GM19468 (cell line): Measurements from ENCODE around the gene PDIA2.

Experiments used
- ATAC-seq: cut with Tn5 transposase; IDR thresholded peaks from one replicate; pipeline ENCODE4 v1.9.1; 2021; ENCODE audit warnings: mild to moderate bottlenecking, moderate library complexity, moderate number of reproducible peaks; ENCODE audit not compliant: unreplicated experiment; ENCODE audit errors: extremely low read depth

The PDIA2 gene

DNA sequence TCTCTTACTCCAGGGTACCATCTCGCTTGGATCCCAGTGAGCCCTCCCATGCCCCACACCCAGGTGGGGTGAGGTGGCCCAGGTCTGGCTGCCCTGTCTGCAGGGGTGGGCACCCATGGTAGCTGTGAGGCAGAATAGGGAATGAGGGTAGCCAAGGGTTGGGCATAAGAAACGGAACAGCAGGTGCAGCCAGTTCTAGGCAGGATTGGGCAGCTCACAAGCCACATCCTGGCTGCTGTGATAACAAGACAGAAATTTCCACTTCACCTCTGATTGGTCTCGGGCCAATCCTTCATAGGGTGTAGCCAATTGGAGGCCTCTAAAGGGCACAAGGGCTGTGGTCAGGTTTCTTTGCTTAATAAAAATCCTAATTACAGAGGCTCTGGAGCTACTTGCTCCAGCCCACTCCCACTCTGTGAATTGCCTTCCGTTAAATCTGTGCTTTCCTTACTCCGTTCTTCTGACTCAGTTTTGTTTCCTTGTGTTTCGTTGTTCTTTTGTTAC is 4.0 kb upstream of the PDIA2 start:
- ATAC-seq, result no peak

DNA sequence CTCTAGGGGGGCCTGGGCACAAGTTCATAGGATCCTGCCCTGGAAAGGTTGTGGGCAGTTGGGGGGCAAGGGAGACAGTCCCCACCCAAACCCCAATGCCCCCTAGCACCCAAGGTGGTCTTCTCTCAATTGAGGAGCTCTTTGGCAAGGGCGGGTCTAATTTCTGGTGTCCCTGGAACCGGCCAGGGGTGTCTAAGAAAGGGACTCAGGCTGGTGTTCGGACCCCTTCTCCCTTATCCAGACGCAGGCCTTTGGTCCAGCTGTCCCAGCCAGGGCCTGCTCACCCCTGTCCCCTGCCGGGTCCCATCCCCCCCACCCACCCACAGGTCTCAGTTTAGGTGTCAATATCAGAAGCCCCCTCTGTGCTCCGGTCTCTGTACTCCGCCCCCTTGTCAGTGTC is 3.4 kb upstream of the PDIA2 start:
- ATAC-seq, result no peak

DNA sequence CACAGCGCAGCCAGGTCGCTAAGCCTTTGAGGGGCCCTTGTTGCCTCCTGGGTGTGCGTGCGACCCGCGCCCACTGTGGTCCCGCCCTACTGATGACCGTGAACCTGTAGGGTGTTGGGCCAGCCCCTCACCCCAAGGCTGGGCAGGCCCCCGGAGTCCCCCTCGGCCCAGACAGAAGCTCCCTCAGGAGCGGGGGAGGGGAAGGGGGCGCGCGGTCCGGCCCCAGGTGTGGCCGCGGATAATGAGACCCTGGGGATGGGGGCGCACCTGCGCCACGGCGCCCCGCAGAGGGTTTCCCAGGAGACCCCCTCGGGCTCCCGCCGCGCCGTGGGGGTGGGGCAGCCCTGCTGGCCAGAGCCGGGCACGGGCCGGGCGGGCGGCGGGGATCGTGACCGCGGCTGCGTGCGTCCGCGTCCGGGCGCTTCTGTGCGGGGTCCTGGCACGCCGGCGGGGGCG is 2.9 kb upstream of the PDIA2 start:
- no peak for ATAC-seq

DNA sequence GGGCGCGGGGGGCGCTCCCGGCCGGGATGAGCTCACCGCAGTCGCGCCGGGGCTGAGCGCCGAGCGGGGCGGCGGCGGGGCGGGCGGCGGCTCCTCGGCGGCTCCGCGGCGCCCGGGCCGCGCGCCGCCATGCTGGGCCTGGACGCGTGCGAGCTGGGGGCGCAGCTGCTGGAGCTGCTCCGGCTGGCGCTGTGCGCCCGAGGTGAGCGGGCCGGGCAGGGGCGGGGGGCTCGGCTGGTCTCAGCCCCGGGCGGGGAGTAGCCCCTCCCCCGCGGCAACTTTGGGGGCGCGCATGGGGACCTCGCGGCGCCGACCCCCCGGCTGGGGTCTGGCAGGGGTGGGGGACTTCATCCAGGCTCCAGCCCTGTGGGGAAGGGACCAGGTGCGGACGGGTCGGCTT is 2.4 kb upstream of the PDIA2 start, which contains the start of gene ARHGDIG:
ARHGDIG (plus strand) TSS at position 40 of the 400 bp plus-strand sequence; CDS start at position 130, 90 bp downstream.
- no peak for ATAC-seq

DNA sequence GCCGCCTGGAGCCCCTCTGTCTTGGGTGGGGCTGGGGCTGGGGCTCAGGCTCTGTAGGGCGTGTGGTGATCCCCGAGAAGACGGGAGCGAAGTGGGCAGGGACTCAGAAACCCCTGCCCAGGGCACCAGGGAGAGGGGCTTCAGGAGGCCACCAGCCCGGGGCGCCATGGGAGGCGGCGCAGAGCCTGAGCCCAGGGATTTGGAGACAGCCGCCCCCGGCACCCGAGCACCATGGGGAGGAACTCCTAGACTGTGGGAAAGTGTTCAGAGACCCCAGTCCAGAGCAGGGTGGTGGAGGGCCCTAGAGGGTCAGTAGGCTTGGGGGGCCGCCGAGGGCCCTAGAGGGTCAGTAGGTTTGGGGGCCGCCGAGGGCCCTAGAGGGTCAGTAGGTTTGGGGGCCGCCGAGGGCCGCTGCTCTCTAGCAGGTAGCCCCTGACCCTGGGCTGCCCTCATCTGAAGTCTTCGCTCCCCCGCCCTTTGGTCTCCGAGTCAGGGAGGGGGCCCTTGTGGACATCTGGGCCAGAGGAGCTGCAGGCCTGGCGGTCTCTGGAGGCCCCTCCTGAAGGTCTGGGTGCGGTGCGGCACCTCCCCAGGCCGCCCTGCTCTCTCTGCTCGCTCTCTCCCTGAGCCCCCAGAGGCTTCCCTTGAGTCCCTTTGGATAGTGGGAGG is 1.8 kb upstream of the PDIA2 start:
- ATAC-seq, result no peak

DNA sequence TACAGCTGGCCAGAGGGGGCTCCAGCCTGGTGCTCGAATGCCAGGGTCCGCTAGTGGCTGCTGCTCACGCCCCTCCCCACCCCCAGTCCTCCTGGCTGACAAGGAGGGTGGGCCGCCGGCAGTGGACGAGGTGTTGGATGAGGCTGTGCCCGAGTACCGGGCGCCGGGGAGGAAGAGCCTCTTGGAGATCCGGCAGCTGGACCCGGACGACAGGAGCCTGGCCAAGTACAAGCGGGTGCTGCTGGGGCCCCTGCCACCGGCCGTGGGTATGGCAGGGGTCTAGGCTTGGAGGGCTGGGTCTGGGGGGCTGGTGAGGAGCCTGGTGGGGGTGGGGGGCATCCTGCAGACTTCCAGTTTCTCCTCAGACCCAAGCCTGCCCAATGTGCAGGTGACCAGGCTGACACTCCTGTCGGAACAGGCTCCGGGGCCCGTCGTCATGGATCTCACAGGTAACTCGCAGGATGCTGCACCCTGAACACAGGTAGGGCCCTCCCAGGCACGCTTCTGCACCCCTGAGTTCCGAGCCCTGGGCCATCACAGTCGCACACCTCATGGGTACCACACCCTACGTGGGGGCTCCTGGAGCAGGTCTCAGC is 1.2 kb upstream of the PDIA2 start:
- no peak for ATAC-seq

DNA sequence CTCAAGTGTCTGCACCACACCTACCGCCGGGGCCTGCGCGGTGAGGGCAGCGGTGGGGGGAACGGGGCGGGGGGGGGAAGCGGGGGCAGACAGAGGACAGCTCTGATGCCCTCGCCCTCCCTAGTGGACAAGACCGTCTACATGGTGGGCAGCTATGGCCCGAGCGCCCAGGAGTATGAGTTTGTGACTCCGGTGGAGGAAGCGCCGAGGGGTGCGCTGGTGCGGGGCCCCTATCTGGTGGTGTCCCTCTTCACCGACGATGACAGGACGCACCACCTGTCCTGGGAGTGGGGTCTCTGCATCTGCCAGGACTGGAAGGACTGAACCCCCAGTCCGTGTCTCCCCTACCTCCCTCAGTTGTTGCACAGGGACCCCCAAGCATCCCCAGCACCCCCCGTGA is 473 bp upstream of the PDIA2 start:
- ATAC-seq, result no peak

DNA sequence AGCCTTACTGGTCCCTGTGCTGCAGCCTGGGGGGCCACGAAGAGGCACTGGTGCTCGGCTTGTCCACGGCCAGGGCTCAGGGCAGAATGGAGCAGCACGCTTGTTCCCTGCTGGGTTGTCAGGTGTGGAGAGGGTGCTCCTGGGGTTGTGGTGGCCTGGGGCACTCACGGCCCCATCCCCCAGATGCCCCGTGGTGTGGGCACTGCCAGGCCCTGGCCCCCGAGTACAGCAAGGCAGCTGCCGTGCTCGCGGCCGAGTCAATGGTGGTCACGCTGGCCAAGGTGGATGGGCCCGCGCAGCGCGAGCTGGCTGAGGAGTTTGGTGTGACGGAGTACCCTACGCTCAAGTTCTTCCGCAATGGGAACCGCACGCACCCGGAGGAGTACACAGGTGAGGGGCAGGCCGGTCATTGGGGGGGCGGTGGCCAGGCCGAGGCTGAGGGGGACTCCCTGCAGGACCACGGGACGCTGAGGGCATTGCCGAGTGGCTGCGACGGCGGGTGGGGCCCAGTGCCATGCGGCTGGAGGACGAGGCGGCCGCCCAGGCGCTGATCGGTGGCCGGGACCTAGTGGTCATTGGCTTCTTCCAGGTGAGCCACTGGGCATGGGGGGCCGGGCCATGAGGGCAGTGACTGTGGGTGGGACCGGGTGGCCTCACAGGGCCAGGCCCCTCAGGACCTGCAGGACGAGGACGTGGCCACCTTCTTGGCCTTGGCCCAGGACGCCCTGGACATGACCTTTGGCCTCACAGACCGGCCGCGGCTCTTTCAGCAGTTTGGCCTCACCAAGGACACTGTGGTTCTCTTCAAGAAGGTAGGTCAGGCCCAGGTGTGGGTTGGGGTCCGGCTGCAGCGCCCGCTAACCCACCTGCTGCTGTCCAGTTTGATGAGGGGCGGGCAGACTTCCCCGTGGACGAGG is 1.5 kb downstream of the PDIA2 start:
- ATAC-seq, result no peak

DNA sequence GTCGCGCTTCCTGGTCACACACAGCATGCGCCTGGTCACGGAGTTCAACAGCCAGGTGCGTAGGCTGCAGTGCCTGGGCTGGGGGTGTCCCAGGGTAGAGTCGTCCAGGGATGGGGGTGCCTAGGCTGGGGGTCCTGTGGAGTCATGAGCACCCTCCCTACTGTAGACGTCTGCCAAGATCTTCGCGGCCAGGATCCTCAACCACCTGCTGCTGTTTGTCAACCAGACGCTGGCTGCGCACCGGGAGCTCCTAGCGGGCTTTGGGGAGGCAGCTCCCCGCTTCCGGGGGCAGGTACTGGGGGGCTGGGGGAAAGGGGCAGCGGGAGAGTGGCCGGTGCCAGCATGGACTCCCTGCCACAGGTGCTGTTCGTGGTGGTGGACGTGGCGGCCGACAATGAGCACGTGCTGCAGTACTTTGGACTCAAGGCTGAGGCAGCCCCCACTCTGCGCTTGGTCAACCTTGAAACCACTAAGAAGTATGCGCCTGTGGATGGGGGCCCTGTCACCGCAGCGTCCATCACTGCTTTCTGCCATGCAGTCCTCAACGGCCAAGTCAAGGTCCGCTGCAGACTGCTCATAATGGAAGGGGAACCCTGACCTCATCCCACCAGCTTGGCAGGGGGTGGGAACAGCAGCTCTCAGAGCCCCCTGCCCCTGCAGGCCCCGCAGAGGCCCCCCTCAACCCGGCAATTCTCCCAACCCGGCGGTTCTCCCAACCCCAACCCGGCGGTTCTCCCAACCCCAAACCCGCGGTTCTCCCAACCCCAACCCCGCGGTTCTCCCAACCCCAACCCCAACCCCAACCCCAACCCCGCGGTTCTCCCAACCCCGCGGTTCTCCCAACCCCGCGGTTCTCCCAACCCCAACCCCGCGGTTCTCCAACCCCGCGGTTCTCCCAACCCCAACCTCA is 2.4 kb downstream of the PDIA2 start:
- ATAC-seq, result no peak

DNA sequence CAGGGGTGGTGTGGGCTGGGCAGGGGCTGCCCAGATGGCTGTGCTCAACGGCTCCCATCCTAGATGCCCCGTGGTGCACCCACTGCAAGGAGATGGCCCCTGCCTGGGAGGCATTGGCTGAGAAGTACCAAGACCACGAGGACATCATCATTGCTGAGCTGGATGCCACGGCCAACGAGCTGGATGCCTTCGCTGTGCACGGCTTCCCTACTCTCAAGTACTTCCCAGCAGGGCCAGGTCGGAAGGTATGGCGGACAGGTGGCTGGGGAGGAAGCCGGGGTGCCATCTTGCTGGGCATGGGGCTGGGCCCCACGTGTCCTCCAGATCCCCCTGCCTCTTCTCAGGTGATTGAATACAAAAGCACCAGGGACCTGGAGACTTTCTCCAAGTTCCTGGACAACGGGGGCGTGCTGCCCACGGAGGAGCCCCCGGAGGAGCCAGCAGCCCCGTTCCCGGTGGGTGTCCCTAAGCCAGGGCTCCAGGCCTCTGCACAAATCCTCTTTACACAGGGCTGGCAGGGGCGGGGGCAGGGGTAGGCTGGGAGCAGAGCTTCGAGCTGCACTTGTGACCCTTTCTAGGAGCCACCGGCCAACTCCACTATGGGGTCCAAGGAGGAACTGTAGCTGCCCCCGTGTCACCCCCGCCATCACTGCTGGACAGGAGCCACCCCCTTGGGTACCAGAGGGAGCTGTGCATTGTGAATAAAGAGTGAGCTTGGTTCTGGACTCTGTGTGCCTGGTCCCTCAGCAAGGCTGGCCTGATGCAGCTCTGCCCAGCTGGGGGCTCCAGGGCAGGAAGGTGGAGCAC is 3.7 kb downstream of the PDIA2 start:
- ATAC-seq, result no peak

DNA sequence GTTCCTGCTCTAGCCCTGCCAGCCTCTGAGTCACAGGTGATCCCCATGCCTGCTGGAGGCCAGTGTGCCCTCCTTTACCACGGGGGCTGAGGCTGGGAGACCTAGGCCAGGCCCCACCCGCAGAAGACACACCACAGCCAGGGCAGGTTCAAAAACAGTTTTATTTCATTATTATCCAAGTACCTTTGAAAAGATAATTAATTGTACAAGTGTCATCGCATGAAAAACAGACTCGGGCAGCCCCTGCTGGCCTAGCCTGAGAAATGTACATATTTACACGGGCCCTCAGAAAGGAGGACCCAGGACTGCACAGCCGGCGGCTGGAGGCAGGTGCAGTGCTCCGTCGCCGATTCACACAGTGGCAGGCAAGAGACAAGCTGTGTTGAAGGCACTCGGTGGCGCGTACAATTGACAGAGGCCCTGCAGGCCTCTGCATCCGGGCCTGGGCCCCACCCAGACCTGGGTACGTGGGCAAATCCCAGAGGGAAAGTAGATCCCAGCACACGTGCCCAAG is 4.4 kb downstream of the PDIA2 start:
- no peak for ATAC-seq

DNA sequence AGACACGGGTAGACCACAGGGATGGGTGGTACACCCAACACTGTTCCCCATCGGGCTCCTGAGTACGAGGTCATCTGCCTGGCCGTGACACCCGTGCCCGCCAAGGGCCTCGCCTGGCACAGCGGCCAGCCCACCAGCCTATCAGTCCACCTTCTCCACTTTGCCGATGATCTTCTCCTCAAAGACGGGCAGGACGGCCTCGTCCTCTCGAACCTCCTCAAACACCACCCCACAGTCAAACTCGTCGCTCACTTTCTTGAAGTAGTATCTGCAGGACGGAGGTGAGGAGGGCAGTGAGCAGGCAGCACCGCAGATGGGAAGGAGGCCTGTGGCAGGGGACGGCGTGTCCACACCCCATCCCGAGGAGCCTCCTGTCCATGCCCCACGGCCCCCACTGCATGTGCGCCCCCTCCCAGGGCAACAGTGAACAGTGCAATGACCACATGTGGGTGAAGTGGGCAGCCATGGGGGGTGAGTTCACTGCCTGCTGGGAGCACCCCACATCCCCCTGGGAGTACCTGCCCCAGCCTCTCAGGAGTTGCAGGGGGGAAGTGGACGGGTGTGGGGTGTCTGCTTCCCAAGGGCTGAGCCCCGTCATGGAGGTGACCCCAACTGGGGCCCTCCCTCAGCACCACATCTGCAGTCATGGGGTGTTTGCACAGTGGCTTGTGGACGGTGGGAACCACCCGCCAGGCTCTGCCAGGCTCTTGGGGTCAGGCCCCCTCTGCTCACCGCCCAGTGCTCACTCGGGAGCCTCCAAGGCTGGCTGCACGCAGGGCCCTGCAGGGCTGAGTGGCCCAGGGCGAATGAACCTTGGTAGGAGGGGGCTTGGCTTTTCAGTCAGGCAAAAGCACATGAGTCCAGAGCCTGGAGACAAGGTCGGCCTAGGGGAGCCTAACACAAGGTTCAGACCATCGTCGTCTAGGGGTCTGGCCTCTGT is 5.3 kb downstream of the PDIA2 start:
- no peak for ATAC-seq

DNA sequence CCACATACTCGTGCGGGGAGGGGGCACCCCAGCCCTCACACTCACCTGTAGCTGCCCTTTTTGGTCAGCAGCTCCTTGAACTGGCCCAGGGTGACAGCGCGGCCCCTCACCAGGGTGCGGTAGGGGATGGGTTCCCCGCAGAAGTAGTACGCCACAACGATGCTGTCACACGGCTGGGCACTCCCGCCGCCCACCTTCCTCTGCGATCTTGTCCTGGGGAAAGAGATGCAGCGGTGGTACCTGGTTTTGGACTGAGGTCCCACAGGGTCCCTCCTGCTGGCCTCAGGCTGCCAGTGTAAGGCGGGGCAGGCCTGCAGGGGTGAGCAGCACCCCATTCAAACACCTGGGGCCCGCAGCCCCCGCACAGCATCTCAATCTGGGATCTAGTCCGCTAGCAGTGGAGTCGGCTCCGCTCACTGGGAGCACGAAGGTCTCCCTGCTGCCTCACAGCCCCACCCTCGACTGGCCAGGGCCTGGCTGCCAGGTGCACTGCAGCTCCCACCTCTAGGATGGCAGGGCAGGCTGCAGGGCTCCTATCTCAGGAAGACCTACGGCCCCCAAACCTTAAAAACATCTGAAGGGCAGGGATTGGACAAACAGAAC is 6.5 kb downstream of the PDIA2 start:
- no peak for ATAC-seq

DNA sequence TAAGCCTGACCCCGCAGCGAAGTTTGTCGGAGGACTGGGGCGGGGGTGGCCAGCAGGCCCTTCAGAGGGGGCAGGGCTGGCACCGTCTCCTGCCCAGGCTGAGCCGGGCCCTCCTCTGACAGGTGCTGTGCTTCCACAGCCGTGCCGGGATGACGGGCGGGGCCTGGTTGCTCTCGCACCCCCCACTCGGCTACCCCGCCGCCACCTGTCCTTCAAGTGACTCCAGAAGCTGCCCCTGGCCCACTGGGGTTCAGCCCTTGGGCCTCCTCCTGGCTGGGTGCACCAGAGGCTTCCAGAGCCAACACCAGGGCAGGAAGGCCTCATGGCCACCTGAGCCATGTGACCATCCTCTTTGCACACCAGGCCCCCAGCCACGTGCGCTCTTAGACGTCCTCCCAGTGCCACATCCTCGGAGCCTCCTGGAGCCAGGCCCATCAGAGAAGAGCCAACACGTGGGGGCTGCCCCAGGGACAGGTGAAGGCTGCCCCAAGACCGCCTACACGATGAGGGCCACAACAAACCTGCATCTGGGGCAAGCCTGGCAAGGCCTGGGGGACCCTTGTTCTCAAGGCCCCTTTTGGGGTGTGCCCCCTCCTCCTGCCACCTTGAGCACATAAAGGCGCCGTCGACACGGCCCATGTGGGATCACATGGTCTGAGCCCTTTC is 7.2 kb downstream of the PDIA2 start:
- no peak for ATAC-seq

DNA sequence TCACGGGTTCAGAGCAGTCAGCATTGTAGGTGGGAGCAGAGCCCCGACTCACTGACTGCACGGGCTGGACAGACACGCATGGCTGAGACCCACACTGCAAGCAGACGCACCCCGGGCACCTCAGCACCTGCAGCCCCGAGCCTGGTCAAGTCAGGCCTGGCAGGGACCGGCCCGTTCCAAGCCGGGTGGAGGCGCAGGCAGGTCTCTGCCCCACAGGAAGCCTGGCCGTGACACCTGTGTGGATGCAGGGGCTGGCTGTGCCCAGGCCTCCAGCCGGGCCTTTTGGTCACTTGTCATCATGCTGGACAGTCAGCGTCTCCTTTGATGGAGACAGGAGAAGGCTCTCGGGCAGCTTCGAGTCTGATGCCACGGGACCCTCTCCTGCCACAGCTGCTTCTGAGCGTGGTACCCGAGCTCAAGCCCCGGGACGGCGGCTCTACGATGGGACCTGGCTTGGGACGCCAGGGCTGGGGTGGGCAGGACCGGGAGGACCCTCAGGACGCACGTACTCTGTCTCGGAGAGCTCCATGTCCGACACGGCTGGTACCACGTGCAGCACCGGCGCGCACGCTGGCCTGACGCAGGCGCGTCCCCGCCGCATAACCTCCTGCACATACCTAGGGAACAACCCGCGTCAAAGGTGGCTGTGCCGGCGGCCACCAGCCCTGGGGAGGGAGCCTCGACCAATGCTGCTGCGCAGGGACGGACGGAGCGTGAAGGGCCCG is 7.9 kb downstream of the PDIA2 start:
- no peak for ATAC-seq

DNA sequence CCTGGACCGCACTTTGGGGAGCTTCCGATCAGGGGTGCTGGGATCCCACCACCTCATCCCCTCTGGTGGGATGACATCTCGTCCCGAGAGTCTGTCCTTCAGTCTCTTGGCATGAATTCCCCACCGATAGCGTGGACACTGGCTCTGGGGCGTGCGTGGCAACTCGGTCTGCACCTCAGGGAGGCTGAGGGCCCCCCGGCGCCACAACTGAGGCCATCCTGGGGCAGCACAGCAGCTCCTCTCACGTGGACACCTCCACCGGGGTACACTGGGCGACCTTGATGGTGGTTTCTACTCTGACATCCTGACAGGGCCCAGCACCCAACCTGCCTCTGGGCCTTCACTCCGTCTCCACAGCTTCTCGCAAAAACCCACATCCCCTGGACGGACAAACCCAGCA is 8.6 kb downstream of the PDIA2 start:
- no peak for ATAC-seq
